Gastrocnemius medialis (tissue), 4 donors: ENCODE measurements around the gene MSH2.

Source experiments
- CTCF ChIP-seq, 5 experiments: fragments of 450-650 bp in 3 of 5; fragments of 200-600 bp in 2 of 5; sonication (generic) in 2 of 5; IDR thresholded peaks in 4 of 5; conservative IDR thresholded peaks in 1 of 5; 1 replicate in 4 of 5; 2 replicates in 1 of 5; pipeline ENCODE4 v1.5.1; 2016 to 2019; ENCODE audit warnings: antibody characterized with exemption in 5 of 5, mild to moderate bottlenecking in 3 of 5, moderate library complexity in 3 of 5
- POLR2A ChIP-seq, 2 donors: fragments of 450-650 bp; IDR thresholded peaks; one replicate each; pipeline ENCODE4 v1.6.1; 2017; ENCODE audit warnings: antibody characterized with exemption in 2 of 2, mild to moderate bottlenecking in 2 of 2, moderate library complexity in 2 of 2

GRCh38 chr2:47490406-47490805 lies 87.5 kb downstream of the MSH2 start:
- no peak for TF ChIP-seq CTCF (IDR thresholded peaks at IDR 0.05 in 4 of 5, conservative IDR thresholded peaks at IDR 0.05 in 1 of 5)
- no peak for TF ChIP-seq POLR2A (IDR thresholded peaks at IDR 0.05)
